ENCODE data around the gene SLC9A8. TPM values are rescaled to one million over a fixed set of nuclear protein-coding genes. Genes with fewer than 3 reads are reported as not detected.

The SLC9A8 gene
- total RNA-seq, 1 donor from 2014 or later: 65.7 TPM

GRCh38 chr20:49906101-49906604 is 93.5 kb downstream of the SLC9A8 start:
- Mint-ChIP-seq H3K4me1 (peaks cover 5% of the 10 kb centered on the region), H3K9me3 (no peaks in the 10 kb centered on the region), H3K36me3 (ENCODE audit: low read depth) (peaks cover 68% of the 10 kb centered on the region), H3K27me3 (no peaks in the 10 kb centered on the region), H3K4me3 (no peak overlapping the region), H3K27ac (no peak overlapping the region)
- ATAC-seq (ENCODE audit: low read depth) (no peak), DNase-seq (no peak)
- ChIA-PET POLR2A (no interaction called here), CTCF (no interaction called here)
- intact Hi-C loops (cut with micrococcal nuclease): no loop called here
- no peak for TF ChIP-seq CTCF (IDR thresholded peaks at IDR 0.05)

GRCh38 chr20:49906615-49907154 is 94.1 kb downstream of the SLC9A8 start:
- no peak overlapping the region for H3K27ac Mint-ChIP-seq
- H3K4me1 Mint-ChIP-seq: peaks cover 5% of the 10 kb centered on the region
- ChIA-PET CTCF (no interaction called here), POLR2A (no interaction called here)
- TF ChIP-seq CTCF (IDR thresholded peaks at IDR 0.05): no peak
- no peak overlapping the region for H3K4me3 Mint-ChIP-seq
- no peak for DNase-seq
- no peaks in the 10 kb centered on the region for H3K9me3 Mint-ChIP-seq
- no peak for ATAC-seq (ENCODE audit: low read depth)
- no peaks in the 10 kb centered on the region for H3K27me3 Mint-ChIP-seq
- intact Hi-C loops (cut with micrococcal nuclease): no loop called here
- peaks cover 68% of the 10 kb centered on the region for H3K36me3 Mint-ChIP-seq (ENCODE audit: low read depth)

GRCh38 chr20:49907405-49908257 is 95.0 kb downstream of the SLC9A8 start:
- POLR2A ChIA-PET: no interaction called here
- H3K27ac Mint-ChIP-seq: no peak overlapping the region
- H3K9me3 Mint-ChIP-seq: no peaks in the 10 kb centered on the region
- H3K4me1 Mint-ChIP-seq: peaks cover 9% of the 10 kb centered on the region
- H3K36me3 Mint-ChIP-seq (ENCODE audit: low read depth): peaks cover 69% of the 10 kb centered on the region
- TF ChIP-seq CTCF (IDR thresholded peaks at IDR 0.05): no peak
- no peak for DNase-seq
- CTCF ChIA-PET: no interaction called here
- H3K4me3 Mint-ChIP-seq: no peak overlapping the region
- no peak for ATAC-seq (ENCODE audit: low read depth)
- no peaks in the 10 kb centered on the region for H3K27me3 Mint-ChIP-seq
- intact Hi-C loops (cut with micrococcal nuclease): no loop called here

GRCh38 chr20:49908258-49908565 is 95.6 kb downstream of the SLC9A8 start:
- CTCF ChIA-PET: no interaction called here
- DNase-seq (no peak), ATAC-seq (ENCODE audit: low read depth) (no peak)
- Mint-ChIP-seq H3K4me3 (no peak overlapping the region), H3K9me3 (no peaks in the 10 kb centered on the region), H3K27me3 (no peaks in the 10 kb centered on the region), H3K4me1 (peaks cover 9% of the 10 kb centered on the region), H3K36me3 (ENCODE audit: low read depth) (peaks cover 66% of the 10 kb centered on the region), H3K27ac (no peak overlapping the region)
- POLR2A ChIA-PET: no interaction called here
- intact Hi-C loops (cut with micrococcal nuclease): no loop called here
- TF ChIP-seq CTCF (IDR thresholded peaks at IDR 0.05): no peak

- DNase-seq (no peak), ATAC-seq (ENCODE audit: low read depth) (no peak)
- H3K27ac Mint-ChIP-seq: no peak overlapping the region
- H3K27me3 Mint-ChIP-seq: no peaks in the 10 kb centered on the region
- intact Hi-C loops (cut with micrococcal nuclease): no loop called here
- CTCF ChIA-PET: no interaction called here
- H3K4me1 Mint-ChIP-seq: peaks cover 23% of the 10 kb centered on the region
- H3K4me3 Mint-ChIP-seq: no peak overlapping the region
- H3K36me3 Mint-ChIP-seq (ENCODE audit: low read depth): peaks cover 53% of the 10 kb centered on the region
- no peak for TF ChIP-seq CTCF (IDR thresholded peaks at IDR 0.05)
- no peaks in the 10 kb centered on the region for H3K9me3 Mint-ChIP-seq
- POLR2A ChIA-PET: no interaction called here
Measured at GRCh38 chr20:49909499-49910339, 97.1 kb downstream of the SLC9A8 start.

Data from activated B cell treated with CpG ODN at 0.5 μM for 24 hours (primary cell).